Activated T-helper 17 cell treated with anti-CD3 and anti-CD28 coated beads, Interleukin-2, amount 50 U/mL, for 72 hours (primary cell): ENCODE data around the gene JMY. TPM values are rescaled to one million over a fixed set of nuclear protein-coding genes. Genes with fewer than 3 reads are reported as not detected.

Experiments used
- total RNA-seq, 2 donors: library from RNA; stranded (reverse); gene quantifications; one replicate each; pipeline ENCODE4 v1.2.3, GENCODE V29; 2022

Gene JMY
- total RNA-seq, 2 donors from 2014 or later: 11.2 to 13.9 TPM

Other genes with a start within 250 kb of the JMY start
- gene DMGDH, start 166.5 kb upstream of the JMY start, total RNA-seq: 1 to 10 TPM in 1 of 2 donors, under 1 TPM in 1; 0.42 to 1.9 TPM
- gene BHMT2, start 166.4 kb upstream of the JMY start, total RNA-seq: not detected
- gene BHMT, start 124.3 kb upstream of the JMY start, total RNA-seq: not detected